Parathyroid adenoma (tissue), 2 donors: ENCODE measurements around the gene FANK1.

Experiments used
- H2AFZ ChIP-seq: fragments of 300-600 bp; sonication (generic); one replicate; pipeline ENCODE4 v1.7.0; 2017; ENCODE audit warnings: antibody characterized with exemption, mild to moderate bottlenecking
- H3K27ac ChIP-seq: fragments of 300-600 bp; sonication (generic); one replicate; pipeline ENCODE4 v1.7.0; 2017
- H3K27me3 ChIP-seq: fragments of 300-600 bp; sonication (generic); one replicate; pipeline ENCODE4 v1.7.0; 2017; ENCODE audit warnings: low read length; ENCODE audit not compliant: control insufficient read depth, insufficient read depth
- H3K36me3 ChIP-seq: fragments of 300-600 bp; sonication (generic); one replicate; pipeline ENCODE4 v1.7.0; 2017; ENCODE audit warnings: low read length; ENCODE audit not compliant: control insufficient read depth, insufficient read depth
- H3K4me1 ChIP-seq: fragments of 300-600 bp; sonication (generic); one replicate; pipeline ENCODE4 v1.7.0; 2017; ENCODE audit warnings: control low read depth
- H3K4me2 ChIP-seq: fragments of 300-600 bp; sonication (generic); one replicate; pipeline ENCODE4 v1.7.0; 2017; ENCODE audit warnings: low read length
- H3K4me3 ChIP-seq: fragments of 300-600 bp; sonication (generic); one replicate; pipeline ENCODE4 v1.7.0; 2017; ENCODE audit warnings: low read depth, low read length
- H3K79me2 ChIP-seq: fragments of 300-600 bp; sonication (generic); one replicate; pipeline ENCODE4 v1.7.0; 2017; ENCODE audit warnings: control low read depth
- H3K9ac ChIP-seq: fragments of 300-600 bp; sonication (generic); one replicate; pipeline ENCODE4 v1.7.0; 2017; ENCODE audit warnings: mild to moderate bottlenecking
- H3K9me3 ChIP-seq: fragments of 300-600 bp; sonication (generic); one replicate; pipeline ENCODE4 v1.7.0; 2017; ENCODE audit warnings: low read length; ENCODE audit not compliant: control insufficient read depth
- TF ChIP-seq, protein P1 (sequence below): fragments of 300-600 bp; sonication (generic); IDR thresholded peaks from one replicate; pipeline ENCODE4 v1.7.0; 2017; ENCODE audit warnings: antibody characterized with exemption, mild to moderate bottlenecking
- donor health status: primary hyperparathyroidism.

FANK1 gene

DNA sequence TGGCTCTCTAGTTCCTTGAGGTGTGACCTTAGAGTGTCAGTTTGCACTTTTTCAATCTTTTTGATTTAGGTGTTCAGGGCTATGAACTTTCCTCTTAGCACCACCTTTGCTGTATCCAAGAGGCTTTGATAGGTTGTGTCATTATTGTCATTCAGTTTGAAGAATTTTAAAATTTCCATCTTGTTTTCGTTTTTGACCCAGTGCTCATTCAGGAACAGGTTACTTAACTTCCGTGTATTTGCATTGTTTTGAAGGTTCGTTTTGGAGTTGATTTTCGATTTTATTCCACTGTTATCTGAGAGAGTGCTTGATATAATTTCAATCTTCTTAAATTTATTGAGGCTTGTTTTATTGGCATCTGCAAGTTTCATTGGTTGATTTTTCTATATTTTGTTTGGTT, 37.3 kb downstream of the FANK1 start:
- Histone ChIP-seq H3K4me1 (no peaks in the 10 kb centered on the region), H3K79me2 (no peaks in the 10 kb centered on the region), H3K27me3 (no peaks in the 10 kb centered on the region), H3K9me3 (no peaks in the 10 kb centered on the region), H2AFZ (no peak overlapping the region), H3K9ac (no peak overlapping the region), H3K36me3 (no peaks in the 10 kb centered on the region), H3K4me2 (no peak overlapping the region), H3K4me3 (no peak overlapping the region), H3K27ac (no peak overlapping the region)
- TF ChIP-seq, protein P1, sequence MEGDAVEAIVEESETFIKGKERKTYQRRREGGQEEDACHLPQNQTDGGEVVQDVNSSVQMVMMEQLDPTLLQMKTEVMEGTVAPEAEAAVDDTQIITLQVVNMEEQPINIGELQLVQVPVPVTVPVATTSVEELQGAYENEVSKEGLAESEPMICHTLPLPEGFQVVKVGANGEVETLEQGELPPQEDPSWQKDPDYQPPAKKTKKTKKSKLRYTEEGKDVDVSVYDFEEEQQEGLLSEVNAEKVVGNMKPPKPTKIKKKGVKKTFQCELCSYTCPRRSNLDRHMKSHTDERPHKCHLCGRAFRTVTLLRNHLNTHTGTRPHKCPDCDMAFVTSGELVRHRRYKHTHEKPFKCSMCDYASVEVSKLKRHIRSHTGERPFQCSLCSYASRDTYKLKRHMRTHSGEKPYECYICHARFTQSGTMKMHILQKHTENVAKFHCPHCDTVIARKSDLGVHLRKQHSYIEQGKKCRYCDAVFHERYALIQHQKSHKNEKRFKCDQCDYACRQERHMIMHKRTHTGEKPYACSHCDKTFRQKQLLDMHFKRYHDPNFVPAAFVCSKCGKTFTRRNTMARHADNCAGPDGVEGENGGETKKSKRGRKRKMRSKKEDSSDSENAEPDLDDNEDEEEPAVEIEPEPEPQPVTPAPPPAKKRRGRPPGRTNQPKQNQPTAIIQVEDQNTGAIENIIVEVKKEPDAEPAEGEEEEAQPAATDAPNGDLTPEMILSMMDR: no peak

DNA sequence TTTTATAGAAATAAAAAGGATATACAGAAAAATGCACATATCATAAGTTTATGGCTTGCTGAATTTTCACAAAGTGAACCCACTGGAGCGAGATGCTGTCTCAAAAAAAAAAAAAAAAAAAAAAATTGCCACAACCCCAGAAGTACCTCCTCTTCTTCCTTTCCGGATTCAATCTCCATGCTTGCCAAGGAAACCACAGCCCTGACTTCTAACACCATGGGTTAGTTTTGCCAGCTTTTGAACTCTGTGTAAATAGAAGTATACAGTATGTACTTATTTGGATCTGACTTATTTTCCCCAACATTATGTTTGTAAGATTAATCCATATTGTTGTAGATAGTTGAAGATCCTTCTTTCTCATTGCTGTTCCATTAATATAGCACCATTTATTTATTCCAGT, 40.0 kb downstream of the FANK1 start:
- H3K4me2 ChIP-seq: no peak overlapping the region
- H3K9ac ChIP-seq: no peak overlapping the region
- H3K79me2 ChIP-seq: no peaks in the 10 kb centered on the region
- no peak overlapping the region for H3K4me3 ChIP-seq
- no peaks in the 10 kb centered on the region for H3K27me3 ChIP-seq
- H3K4me1 ChIP-seq: no peaks in the 10 kb centered on the region
- H3K27ac ChIP-seq: no peak overlapping the region
- H3K36me3 ChIP-seq: no peaks in the 10 kb centered on the region
- TF ChIP-seq, protein P1: no peak
- H3K9me3 ChIP-seq: no peaks in the 10 kb centered on the region
- no peak overlapping the region for H2AFZ ChIP-seq

DNA sequence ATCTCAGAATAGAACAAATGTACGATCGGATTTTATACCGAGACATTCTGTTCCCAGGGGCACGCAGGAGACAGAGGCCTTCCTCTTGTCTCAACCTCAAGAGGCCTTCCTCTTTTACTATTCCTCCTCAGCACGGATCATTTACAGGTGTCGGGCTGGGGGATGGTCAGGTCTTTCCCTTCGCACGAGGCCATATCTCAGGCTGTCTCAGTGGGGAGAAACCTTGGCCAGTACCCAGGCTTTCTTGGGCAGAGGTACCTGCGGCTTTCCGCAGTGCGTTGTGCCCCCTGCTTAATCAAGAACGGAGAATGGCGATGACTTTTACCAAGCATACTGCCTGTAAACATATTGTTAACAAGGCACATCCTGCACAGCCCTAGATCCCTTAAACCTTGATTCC, 44.2 kb downstream of the FANK1 start:
- Histone ChIP-seq H3K9ac (no peak overlapping the region), H3K4me1 (no peaks in the 10 kb centered on the region), H3K36me3 (no peaks in the 10 kb centered on the region), H3K27me3 (no peaks in the 10 kb centered on the region), H3K79me2 (no peaks in the 10 kb centered on the region), H3K4me3 (no peak overlapping the region), H2AFZ (no peak overlapping the region), H3K27ac (no peak overlapping the region), H3K4me2 (no peak overlapping the region), H3K9me3 (no peaks in the 10 kb centered on the region)
- TF ChIP-seq, protein P1: no peak

DNA sequence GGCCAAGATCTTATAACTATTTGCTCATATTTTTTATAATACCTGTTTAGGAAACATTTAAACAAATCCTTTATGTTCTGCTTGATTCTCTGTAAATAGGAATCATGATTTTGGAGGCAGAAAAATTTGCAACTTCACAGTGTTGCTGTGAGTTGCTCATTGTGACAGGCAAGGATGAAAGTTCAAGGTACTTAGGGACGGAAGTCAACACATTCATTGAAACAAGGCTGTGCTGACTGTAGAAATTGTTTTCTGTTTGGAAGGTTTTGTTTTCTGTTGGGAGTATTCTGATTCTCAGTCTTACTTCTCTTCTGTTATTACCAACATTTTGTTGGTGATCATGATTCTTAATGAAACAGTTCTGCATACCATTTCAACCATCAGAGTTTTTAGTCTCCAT, 54.9 kb downstream of the FANK1 start:
- Histone ChIP-seq H3K4me2 (no peak overlapping the region), H3K79me2 (no peaks in the 10 kb centered on the region), H3K4me3 (no peak overlapping the region), H3K4me1 (no peaks in the 10 kb centered on the region), H2AFZ (no peak overlapping the region), H3K27me3 (no peaks in the 10 kb centered on the region), H3K9me3 (no peaks in the 10 kb centered on the region), H3K36me3 (no peaks in the 10 kb centered on the region), H3K27ac (no peak overlapping the region), H3K9ac (no peak overlapping the region)
- TF ChIP-seq, protein P1: no peak

DNA sequence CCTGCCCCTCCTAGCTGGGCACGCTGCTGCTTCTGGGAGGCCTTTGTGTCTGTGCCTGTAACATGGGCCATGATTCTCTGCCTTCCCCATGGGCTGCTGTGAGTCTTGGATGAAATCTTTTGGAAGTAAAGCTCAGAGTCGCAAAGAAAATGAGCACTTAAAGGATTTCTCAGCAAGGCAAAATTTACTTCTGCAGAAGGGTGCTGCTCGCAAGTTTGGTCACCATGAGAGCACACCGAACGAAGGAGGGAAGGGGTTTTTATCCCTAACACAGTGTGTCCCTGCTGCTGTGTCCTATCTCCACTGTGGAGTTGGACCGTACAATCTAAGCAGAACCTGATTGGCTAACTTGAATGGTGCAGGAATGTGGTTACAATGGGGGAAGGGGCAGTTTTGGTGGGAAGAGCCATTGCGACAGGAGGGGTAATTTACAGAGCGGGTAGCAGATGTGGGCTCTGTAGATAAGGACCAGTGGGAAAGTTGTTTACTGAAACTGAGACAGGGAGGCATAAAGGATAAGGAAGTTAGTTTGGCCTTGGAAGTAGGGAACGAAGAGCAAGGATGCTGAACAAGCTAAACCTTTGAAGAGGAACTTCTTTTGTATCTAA, 57.5 kb downstream of the FANK1 start:
- Histone ChIP-seq H2AFZ (no peak overlapping the region), H3K9ac (no peak overlapping the region), H3K4me1 (no peaks in the 10 kb centered on the region), H3K4me3 (no peak overlapping the region), H3K79me2 (no peaks in the 10 kb centered on the region), H3K27me3 (no peaks in the 10 kb centered on the region), H3K27ac (no peak overlapping the region), H3K36me3 (no peaks in the 10 kb centered on the region), H3K4me2 (no peak overlapping the region), H3K9me3 (no peaks in the 10 kb centered on the region)
- TF ChIP-seq, protein P1: no peak
